ENCODE measurements around the gene FARSA.
"Not testable (repeated sequence)": the region's sequence is repeated elsewhere in the genome, so short reads cannot be mapped to it uniquely, and the experiment has no call there.

The FARSA gene

DNA sequence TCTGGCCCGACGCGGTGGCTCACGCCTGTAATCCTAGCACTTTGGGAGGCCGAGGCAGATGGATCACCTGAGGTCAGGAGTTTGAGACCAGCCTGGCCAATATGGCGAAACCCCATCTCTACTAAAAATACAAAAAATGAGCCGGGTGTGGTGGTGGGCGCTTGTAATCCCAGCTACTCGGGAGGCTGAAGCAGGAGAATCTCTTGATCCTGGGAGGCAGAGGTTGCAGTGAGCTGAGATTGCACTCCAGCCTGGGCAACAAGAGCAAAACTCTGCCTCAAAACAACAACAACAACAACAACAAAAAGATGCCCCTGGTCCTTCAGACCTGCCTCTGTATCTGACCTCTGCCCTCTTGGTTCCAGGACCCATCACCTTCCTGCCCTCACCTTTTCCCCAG lies 22.1 kb upstream of the FARSA start:
- in situ Hi-C loops (cut with MboI; ENCODE audit: low sequenced_read_pairs) = not testable (repeated sequence)

DNA sequence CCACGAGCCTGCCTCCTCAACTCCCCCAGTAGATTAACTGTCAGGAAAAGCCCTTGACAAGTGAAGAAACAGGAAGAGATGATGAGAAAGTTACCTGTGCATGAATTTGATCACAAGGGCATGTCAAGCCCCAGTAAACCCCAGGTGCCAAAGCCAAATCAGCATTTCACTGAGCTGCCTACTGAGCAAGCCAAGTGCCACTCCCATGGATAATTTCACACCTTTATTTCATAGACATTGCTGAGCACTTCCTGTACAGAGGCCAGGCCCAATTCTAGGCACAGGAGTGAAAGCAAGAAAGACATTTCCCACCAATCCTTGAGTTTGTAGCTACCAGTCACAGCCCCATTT lies 21.1 kb upstream of the FARSA start:
- in situ Hi-C loops (cut with MboI; ENCODE audit: low sequenced_read_pairs) = no loop called here

DNA sequence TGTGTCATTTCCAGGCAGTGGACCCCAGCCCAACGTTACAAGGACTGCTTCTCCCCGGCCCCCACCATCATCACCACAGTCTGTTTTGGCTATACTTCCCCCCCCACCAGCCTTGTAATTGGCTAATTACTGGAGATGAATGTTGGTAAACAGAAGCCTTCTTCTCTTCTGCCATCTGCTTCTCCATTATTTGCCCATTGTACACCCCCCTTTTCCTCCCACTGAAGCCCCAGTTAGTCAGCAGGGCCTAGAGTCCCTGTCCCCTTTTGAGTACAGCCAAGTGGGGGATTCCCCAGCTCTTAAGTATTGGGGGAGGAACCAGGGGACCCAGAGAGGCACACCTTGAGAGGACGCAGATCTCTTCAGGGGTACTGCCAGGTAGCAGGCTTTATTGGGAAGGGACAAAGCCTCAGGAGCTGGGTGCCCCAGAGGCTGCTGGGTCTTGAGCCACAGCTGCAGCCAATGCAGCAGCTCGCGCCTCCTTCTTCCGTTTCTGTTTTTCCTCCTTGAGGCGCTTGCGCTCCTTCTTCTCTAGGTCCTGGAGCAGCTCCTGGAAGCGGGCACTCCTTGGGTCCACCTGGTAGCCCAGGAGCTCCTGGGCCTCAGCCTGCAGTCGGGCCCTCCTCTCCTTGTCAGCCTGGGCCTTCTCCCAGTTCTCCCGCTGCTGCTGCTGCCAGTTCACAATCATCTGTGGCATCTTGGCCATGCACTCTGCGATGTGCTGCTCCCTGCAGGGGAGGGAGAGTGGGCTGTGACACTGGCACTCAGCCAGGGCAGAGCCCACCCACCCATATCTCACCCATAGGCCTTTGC lies 20.5 kb upstream of the FARSA start:
- in situ Hi-C loops (cut with MboI; ENCODE audit: low sequenced_read_pairs) = no loop called here

DNA sequence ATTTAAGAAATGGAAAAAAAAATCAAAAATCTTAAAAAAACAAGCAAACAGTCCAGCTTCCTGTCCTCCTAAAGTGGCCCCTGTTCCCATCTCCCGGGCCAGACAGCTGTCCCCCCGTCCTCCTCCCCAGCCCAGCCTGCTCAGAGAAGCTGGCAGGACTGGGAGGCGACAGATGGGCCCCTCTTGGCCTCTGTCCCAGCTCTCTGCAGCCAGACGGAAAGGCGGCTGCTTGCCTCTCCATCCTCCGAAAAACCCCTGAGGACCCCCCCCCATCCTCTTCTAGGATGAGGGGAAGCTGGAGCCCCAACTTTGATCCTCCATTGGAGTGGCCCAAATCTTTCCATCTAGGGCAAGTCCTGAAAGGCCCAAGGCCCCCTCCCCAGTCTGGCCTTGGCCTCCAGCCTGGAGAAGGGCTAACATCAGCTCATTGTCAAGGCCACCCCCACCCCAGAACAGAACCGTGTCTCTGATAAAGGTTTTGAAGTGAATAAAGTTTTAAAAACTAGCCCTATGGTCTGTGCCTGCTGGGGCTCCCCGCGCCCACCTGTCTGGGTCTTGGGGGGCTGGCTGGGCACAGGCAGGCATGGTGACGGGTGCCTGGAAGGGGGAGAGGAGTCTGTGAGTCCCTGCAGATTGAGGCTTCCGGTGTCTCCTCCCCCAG lies 19.8 kb upstream of the FARSA start:
- in situ Hi-C loops (cut with MboI; ENCODE audit: low sequenced_read_pairs) = no loop called here

- in situ Hi-C loops (cut with MboI; ENCODE audit: low sequenced_read_pairs) = no loop called here
These were observed 19.1 kb upstream of the FARSA start for GRCh38 chr19:12952488-12953137.

GRCh38 chr19:12952050-12952449 lies 18.5 kb upstream of the FARSA start:
- in situ Hi-C loops (cut with MboI; ENCODE audit: low sequenced_read_pairs) = not testable (repeated sequence)

GRCh38 chr19:12949363-12950283 lies 16.1 kb upstream of the FARSA start:
- in situ Hi-C loops (cut with MboI; ENCODE audit: low sequenced_read_pairs) = no loop called here

- in situ Hi-C loops (cut with MboI; ENCODE audit: low sequenced_read_pairs) = no loop called here
These were observed 15.3 kb upstream of the FARSA start for GRCh38 chr19:12948612-12949362.

DNA sequence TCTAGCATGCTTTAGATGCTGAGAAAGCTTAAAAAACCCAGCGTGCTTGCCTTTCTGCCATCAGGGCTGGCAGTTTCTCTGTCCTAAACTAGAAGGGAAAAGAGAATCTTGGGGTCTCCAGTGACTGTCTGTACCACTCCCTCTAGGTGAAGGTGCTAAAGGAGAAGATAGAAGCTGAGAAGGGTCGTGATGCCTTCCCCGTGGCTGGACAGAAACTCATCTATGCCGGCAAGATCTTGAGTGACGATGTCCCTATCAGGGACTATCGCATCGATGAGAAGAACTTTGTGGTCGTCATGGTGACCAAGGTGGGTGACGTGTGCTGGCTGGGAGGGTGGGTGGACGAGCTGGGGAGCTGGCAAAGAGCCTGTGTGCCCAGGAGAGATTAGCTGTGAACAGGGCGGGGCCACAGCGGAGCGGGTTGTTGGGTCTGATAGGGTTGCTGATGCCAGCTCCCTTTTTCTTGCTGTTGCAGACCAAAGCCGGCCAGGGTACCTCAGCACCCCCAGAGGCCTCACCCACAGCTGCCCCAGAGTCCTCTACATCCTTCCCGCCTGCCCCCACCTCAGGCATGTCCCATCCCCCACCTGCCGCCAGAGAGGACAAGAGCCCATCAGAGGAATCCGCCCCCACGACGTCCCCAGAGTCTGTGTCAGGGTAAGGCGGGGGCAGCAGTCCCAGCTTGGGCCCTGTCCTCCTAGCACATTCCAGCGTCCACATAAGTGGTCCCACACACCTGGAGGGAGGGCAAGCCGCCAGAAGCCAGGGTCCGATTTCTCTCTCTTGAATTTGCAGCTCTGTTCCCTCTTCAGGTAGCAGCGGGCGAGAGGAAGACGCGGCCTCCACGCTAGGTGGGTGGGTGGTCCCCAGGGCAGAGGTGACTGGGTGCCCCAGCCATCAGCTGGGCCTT lies 14.4 kb upstream of the FARSA start:
- in situ Hi-C loops (cut with MboI; ENCODE audit: low sequenced_read_pairs) = no loop called here

DNA sequence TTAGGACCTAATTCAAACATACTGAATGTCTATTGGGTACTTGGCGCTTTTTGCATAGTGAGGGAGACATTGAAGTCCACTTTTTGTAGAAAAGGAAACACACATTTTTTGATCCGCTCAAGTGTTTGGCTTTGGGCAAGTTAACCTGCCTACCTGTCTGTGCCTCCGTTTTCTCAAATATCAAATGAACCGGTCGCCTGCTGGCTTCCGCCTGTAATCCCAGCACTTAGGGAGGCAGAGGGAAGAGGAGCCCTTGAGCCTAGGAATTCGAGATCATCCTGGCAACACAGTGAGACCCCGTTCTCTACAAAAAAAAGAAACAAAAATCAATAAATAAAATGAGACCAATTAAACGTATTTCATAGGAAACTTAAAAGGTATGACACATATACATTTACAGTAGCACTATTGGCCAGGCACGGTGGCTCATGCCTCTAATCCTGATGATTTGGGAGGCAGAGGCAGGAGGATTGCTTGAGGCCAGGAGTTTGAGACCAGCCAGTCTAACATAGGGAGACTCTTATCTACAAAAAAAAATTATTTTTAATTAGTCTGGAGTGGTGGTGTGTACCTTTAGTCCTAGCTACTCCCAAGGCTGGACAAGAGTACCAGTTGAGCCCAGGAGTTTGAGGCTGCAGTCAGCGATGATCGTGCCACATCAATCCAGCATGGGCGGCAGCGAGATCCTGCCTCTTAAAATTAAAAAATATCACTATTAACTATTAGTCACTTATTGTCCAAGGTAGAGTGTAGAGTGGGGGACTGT lies 13.4 kb upstream of the FARSA start:
- in situ Hi-C loops (cut with MboI; ENCODE audit: low sequenced_read_pairs) = no loop called here

GRCh38 chr19:12946092-12946721 lies 12.7 kb upstream of the FARSA start:
- in situ Hi-C loops (cut with MboI; ENCODE audit: low sequenced_read_pairs) = no loop called here

- in situ Hi-C loops (cut with MboI; ENCODE audit: low sequenced_read_pairs) = no loop called here
These were observed 12.1 kb upstream of the FARSA start, which contains the start of gene RAD23A for GRCh38 chr19:12945479-12946091. Gene RAD23A (plus strand): TSS chr19:12945862. CDS start chr19:12945949, 87 bp downstream.

- in situ Hi-C loops (cut with MboI; ENCODE audit: low sequenced_read_pairs) = no loop called here
These were observed 10.7 kb upstream of the FARSA start for GRCh38 chr19:12944104-12944674.

- in situ Hi-C loops (cut with MboI; ENCODE audit: low sequenced_read_pairs) = no loop called here
These were observed 10.0 kb upstream of the FARSA start for GRCh38 chr19:12943437-12944044.

- in situ Hi-C loops (cut with MboI; ENCODE audit: low sequenced_read_pairs) = no loop called here
These were observed 7.4 kb upstream of the FARSA start for GRCh38 chr19:12940897-12941296.

DNA sequence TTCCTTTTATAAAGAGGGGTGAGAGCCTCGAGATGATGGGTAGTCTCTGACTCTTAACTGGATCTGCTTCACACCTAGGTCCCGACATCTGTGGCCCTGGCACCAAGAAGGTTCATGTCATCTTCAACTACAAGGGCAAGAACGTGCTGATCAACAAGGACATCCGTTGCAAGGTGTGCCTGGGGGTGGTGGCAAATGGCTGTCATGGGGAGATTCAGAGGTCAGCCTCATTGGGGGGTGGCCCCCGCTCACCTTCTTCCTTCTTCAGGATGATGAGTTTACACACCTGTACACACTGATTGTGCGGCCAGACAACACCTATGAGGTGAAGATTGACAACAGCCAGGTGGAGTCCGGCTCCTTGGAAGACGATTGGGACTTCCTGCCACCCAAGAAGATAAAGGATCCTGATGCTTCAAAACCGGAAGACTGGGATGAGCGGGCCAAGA lies 6.5 kb upstream of the FARSA start:
- in situ Hi-C loops (cut with MboI; ENCODE audit: low sequenced_read_pairs) = no loop called here

Data from HL-60/S4 (cell line).